ENCODE data around the gene ATP8A2.
"Not testable (repeated sequence)": the region's sequence is repeated elsewhere in the genome, so short reads cannot be mapped to it uniquely, and the experiment has no call there.

GRCh38 chr13:26066492-26066891 is 694.7 kb downstream of the ATP8A2 start:
- not testable (repeated sequence) for TF ChIP-seq CTCF, POLR2A (IDR thresholded peaks at IDR 0.05)
